HL-60/S4 treated with retinoic acid at 250 ng/mL for 4 days and 3 days (cell line): ENCODE measurements around the gene CAPN15.

Experiments used
- in situ Hi-C: fragments of 300-500 bp; cut with MboI; formaldehyde crosslinking; loops from 2 replicates; pipeline ENCODE4 v1.7.0; 2022; ENCODE audit warnings: low sequenced_read_pairs

Gene CAPN15

DNA sequence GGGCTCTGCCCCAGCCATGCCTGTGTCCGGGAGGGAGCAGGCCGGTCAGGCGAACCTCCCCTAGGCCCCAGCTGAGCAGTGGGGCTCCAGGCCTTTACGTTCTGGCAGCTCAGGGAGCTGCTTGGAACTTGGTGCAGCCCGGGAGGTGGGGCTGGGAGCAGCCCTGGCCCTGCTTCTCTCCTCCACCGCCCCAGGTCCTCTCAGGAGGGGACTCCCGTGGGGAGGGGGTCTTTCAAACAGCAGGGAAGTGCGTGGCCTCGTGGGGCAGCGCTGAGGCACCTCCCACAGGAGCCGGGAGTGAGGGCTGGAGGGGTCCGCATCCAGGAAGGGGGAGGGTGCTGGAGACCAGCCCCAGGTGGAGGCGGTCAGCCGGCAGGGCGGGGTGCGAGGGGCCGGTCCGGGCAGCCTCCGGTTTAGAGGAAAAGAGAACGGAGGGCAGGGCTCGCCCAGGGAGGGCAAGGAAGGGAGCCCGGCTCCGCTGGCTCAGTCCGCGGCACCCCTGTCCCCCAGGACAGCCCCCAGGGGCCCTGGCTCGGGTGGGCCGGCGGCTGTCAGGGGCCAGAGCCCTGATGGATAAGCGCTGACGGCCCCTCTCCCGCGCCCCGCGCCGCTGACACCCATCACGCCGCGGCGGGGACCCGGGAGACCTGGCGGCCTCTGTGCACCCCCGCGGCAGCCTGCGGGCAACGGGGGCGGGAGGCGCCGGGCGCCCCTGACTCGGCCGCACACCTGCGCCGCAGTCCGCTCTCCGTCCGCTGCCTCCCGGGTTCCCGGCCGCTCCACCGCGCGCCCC, 32.1 kb downstream of the CAPN15 start:
- in situ Hi-C loops = no loop called here

DNA sequence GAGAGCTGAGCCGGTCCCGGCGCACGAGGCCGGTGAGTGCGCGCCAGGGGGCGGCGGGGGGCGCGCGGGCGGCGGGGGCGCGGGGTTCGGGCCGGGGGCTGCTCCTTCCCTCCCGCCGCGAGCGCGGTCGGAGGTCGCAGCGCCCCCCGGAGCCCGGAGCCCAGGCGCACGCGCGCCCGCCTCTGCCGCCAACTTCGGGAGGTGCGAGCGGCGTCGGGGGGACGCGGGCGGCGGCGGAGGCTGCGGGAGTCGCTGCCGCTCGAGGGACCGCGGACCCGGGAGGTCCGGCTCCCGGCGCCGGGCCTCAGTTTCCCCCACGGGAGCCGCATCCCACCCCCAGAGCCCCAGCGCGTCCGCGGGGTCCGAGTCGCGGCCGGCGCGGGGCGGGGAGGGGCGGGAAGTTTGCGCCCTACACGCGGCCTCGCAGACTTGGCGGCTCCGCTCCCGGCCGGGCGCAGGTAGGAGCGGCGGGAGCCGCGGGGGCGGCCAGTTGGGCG, 32.7 kb downstream of the CAPN15 start, which contains the start of gene PRR35:
PRR35 (plus strand) TSS at position 191 of the 497 bp plus-strand sequence. CDS start 2,901 bp downstream, outside the sequence.
- in situ Hi-C loops = no loop called here

DNA sequence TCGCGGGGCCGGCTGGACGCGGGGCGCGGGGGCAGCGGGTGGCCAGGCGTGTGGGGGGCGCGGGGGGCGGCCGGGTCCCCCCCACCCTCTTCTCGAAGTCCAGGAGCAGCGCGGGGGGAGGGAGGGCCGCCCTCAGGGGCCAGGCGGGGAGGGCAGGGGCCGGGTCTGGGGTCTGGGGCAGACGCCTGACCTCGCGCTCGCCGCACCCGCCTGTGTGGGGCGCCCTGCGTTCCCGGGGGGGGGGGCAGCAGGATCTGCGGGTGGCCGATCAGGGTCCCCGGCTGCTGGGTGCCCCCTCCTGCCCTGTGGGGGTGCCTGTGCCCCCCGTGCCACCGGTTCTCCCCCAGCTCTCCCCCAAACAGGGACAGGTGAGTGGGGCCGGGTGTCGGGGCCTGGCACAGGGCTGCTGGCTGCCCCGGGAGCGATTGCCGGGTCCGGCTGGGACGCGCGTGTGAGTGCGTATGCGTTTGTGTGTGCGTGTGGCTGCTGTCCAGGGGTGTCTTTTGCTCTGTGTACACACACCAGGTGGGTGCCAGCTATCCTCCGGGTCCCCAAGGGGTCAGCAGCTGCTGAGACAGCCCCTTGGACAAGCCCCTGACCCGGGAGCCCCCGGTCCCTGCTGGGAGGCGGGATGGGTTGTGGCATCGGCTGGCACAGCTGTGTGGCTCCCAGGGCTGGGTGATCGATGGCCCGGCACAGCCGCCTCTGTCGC, 33.3 kb downstream of the CAPN15 start:
- in situ Hi-C loops = no loop called here

DNA sequence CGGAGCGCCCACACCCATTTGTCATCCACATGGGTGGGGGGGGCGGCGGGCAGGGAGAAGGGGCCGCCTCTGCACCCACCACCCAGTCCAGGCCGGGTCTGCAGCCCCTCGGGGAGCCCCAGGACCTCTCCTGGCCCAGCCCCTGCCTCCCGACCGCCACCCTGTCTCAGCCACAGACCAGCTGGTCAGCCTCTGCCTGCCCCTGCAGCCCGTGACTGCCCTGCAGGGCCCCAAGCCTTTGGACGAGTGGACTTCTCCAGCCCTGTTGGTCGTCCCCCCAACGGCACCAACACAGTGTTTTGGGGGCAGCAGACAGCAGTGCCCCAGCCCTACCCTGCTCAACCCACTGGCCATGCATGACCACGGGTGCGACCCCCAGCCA, 33.9 kb downstream of the CAPN15 start:
- in situ Hi-C loops = no loop called here

DNA sequence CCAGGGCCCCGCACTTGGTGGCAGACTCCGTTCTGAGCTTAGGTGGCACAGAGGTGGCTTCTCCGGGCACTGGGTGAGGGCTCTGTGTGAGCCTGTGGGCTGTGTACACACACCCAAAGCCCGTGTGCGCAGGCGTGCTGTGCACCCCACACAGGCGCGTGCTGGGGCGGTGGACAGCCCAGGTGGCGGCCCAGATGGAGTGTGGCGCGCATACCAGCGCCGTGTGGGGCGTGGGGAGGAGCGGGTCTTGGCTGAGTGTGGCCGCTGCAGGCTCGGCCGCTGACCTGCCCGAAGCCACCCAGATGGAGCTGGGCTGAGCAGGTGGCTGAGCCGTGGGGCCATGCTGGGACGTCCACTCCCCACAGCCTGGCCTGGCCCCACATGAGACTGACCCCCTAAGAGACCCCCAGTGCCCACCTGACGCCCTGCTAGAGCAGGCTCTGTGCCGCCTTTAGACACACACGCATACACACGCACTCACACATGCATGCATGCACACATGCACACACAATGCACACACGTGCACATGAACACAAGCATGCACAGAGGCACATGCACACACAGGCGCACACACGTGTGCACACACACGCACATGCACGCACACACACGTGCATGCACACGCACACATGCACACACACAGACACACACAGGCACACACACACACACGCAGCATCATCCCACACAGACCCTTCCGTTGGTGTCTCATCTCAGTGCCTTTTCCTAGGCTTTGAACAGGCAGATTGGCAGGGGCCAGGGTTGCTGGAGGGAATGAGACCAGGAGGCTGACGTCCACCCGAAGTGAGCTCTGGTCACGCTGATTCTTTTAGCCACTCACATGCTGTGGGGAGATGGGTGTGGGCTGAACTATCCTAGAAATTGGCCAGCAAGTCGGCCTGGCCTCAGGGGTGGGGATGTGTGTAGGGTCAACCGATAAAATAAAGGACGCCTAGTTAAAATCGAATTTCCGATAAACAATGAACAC, 34.7 kb downstream of the CAPN15 start:
- in situ Hi-C loops = no loop called here

DNA sequence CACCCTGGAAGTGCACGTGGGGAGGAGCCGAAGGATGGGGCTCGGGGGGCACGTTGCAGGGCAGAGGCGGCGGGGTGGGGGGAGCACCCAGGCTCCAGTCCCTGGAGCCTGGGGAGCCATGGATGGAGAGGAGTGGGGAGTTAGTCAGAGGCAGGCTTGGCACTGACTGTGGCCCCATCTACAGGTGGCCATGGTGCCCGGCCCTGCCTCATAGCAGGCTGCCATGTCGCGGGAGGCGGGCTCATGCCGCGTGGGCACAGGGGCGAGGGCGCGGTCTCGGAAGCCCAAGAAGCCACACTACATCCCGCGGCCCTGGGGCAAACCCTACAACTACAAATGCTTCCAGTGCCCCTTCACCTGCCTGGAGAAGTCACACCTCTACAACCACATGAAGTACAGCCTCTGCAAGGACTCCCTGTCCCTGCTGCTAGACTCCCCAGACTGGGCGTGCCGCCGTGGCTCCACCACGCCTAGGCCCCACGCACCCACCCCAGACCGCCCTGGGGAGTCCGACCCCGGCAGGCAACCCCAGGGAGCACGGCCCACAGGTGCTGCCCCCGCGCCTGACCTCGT, 35.6 kb downstream of the CAPN15 start:
- in situ Hi-C loops = no loop called here

DNA sequence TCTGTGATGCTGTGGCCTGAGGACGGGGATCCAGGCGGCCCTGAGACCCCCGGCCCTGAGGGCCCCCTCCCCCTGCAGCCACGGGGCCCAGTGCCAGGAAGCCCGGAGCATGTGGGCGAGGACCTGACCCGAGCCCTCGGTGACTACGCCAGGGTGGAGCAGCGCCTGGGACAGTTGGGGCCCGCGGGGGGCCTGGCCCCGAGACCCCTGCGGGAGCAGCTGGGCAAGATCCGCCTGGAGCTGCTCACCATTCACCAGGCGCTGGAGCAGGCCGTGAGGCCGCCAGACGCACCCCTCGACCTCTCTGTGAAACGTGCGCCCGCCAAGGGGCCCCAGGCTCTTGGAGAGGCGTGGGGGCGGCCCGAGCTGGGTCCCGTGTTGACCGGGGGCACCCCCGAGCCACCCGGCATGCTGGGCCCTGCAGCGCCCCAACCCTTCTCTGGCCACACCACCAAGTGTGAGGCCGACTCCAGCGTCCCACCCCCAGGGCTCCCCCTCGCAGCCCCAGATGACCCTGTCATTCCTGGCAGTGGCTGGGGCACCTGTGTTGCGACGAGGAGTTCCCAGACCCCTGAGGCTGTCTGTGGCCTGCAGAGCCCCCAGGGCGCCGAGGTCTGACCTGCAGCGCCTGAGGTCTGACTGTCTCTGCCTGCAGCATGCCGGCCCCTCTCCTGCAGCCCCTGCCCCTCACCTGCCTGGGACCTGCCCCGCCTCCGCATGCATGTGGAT, 37.3 kb downstream of the CAPN15 start:
- in situ Hi-C loops = no loop called here

DNA sequence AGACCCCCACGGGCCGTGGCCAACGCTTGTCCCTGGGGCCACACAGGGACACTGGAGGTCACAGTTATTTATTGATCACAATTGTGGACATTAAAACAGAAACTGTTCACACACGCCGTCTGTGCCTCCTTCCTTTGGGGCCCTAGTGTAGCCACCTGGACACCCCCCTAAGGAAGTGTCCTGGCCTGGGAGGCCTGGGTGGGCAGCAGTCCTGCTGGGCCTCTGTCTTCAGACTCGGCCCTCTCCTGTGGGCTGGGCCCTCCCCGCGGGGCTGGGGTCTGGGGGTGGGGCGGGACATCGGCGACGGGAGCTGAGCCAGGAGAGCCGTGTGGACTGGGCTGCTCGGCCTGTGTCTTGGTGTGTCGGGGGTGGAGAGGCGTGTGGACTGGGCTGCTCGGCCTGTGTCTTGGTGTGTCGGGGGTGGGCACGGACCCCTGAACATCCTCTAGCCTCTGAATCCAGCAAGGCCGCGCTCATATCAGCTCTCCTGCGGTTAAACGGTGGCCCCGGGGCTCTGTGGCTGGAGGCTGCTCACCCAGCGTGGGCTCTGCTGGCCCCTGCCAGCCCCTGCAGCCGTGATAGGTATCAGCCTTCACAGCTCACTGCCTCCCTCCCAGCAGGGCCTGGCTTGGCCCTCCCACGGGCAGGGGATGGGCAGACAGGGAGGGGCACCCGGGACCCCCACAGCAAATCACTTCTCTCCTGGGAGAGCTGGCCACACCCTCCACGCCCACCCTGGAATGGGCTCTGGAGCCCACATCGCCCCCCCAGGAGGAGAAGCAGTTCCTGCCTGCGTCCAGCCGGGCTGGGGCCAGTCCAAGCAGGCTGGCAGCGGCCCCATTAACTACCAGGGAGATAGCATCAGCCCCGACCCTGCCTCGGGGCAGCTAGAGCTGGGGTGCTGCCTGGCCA, 38.2 kb downstream of the CAPN15 start:
- in situ Hi-C loops = no loop called here

DNA sequence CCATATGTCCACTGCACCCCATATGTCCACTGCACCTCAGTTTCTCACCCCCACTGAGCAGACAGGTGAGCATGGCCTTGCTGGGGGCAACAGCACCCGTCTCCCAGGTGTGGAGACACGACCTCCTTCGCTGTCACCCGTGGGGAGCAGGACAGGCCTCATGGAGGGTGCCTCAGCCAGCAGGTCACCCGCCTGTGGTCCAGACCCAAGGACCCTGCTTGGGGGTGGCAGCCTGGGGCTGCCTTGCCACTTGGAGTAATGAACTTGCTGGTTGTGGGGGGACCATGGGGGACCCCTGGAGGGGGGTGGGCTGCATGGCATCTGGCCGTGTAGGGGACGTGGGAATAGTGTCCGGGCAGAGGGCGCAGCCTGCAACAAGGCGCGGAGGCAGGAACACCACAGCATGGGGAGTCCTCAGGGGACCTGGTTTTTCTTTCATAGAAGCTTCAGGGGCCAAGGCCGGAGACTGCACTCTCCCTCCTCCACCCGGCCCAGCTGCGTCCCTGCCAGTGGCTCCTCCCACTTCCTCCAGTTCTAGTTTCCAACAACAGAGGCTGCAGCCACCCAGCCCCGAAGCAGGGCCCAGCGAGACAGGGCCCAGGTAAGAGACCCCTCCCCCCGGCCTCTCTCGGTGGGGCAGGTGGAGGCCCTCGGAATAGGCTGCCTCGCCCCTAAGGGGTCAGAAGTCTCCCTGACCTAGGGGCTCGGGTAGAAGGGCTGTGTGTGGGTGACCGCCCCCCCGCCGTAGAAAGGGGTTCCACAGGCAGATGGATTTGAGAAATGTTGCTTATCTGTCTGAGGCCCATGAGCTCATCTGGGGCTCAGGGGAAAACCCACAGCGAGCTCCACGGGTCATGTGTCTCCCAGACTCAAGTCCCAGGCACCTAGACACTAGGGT, 39.2 kb downstream of the CAPN15 start, which contains the start of gene NHLRC4:
NHLRC4 (plus strand) TSS at position 531 of the 898 bp plus-strand sequence. CDS start 1,043 bp downstream, outside the sequence.
- in situ Hi-C loops = no loop called here

DNA sequence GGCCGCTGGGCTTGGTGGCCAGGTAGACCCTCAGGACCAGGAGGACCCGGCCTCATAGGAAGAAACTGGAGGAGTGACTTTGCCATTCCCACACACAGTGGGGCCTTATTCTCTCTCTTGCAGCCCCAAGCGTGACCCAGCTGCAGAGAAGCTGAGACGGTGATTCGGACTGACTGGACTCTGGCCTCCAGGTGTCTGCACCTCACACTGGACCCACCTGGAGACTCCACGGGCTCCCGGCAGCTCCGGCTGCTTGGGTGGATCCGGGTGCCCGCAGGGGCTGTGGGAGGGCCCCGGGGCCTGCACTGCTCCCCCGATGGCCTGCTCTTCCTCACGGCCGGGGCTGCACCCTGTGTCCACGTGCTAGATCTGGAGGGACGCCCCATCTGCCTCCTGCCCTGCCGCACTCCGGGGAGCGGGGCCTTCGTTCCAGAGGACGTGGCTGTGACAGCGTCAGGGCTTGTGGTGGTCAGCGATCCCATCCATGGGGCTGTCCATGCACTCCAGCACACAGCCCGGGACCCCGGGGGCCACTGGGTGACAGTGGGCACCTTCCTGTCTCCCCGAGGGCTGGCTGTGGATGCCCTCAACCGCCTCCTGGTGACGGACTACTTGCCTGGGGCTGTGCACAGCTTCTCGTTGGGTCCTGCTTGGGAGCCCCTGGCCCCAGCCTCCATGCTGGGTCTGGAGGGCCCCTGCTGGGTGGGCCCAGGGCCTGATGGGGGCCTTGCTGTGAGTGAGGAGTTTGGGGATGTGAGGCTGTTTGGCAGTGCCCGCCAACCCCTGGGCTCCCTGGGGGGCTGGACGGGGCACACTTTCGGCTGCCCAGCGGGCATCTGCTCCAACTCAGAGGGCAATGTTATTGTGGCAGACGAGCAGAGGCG, 40.1 kb downstream of the CAPN15 start:
- in situ Hi-C loops = no loop called here

DNA sequence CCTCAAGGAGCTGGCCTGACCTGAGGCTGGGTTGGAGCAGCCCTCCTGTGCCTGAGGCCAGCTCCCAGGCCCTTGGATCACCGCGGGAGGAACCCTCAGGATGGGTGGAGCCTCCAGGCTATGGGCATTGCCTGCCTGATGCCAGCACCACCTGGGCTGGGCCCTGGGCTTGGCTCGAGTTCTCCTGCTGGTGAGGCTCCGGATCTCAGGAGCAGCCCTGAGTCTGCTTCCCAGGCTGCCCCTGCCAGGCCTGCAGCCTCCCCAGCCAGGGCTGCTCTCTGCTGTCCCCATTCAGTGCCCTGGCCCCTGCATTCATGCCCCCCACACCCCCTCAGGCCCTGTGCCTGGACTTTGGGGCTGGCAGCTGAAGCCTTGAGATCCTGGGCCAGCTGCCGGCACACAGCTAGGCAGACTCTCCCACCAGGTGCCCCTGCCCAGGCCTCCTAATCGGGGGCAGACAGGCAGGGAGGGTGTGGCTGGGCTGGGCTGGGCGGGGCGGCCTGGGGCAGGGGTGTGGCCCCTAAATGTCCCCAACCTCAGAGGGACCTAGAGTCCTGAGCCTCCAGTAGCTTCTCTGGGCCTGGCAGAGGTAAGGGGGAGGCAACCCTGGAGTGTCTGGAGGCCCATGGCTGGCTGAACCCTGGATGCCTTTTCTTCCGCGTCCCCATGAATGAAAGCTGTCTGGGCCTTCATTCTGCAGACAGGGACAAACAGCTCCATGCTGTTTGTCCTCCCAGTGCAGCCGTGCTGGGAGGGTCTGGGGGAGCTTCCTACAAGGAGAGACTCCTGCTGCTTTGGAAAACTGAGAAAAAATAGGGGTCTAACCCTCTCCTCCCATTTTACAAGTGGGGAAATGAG, 41.1 kb downstream of the CAPN15 start:
- in situ Hi-C loops = no loop called here

DNA sequence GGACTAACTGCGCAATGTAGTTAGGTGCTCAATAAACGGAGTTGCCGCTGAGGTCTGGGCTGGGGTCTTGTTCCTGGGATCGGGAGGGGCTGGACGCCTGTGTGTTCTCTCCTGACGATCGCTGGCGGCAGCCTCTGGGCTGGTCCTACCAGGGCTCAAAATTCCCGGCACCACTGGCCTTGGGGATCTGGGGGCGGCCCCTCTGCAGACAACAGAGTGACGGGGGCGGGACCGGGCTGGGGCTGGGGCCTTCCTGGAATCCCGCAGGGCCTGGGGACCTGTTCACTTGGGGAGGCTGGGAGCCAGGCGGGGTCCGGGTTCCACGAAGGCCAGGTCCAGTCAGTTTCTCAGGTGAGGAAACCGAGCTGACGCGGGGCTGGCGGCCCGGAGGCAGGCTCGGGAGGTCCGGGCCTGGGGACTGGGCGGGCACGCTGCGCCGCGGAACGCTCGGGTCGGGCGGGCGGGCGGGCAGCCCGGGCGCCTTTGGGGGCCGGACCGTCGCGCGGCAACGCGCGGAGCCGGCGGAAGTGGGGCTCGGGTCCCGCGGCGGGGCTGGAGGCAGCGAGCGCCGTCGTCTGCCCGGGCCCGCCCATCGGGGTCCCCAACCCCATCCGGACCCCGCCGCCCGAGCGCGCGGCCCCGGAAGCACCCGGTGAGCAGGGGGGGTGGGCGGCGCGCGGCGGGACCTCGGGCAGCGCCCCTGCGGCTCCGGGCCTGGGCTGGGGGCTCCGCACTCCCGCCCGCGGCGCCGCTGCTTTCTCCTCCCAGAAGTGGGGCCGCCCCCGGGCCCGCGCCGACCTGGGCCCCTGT, 42.1 kb downstream of the CAPN15 start, which contains the start of gene PIGQ:
PIGQ (plus strand) TSS at position 524 of the 810 bp plus-strand sequence. CDS start 4,107 bp downstream, outside the sequence.
- in situ Hi-C loops = no loop called here

DNA sequence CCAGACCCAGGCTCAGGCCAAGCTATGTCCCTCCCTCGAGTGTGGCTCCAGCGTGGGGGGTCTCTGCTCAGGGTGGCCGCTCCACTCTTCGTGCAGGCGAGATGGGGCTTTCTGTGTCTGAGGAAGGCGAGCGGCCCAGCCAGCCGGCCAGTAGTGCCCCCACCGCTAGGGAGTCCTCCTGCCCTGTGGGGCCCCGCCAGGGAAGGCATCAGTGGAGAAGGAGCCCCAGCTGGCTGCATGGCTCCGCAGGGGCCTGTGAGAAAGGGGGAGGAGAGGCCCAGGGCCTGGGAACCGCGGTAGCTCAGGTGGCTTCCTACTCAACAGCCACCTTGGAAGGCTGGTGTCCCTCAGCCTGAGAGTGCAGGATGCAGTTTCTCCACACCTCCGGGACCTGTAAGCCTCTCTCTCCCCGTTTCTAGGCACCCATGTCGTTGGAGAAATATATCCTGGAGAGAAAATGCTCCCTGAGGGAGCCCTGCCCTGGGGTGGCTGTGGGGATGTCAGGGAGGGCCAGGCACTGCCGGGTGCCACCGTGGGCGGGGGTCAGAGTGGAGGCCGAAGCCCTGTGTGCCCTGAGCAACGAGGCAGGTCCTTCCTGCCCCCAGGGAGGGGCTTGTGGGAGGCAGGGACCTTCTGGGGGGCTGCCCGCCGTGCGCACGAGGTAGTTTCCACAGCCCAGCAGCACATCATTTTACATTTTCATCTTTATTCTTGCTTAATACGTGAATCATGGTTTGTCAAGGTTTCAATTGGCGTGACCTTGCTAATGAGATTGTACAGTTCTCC, 45.5 kb downstream of the CAPN15 start:
- in situ Hi-C loops = no loop called here
